ENCODE measurements around the gene CAMK1D. TPM values are rescaled to one million over a fixed set of nuclear protein-coding genes. Genes with fewer than 3 reads are reported as not detected.

CAMK1D gene
- total and polyA plus RNA-seq, 8 donors, result 4.4 to 10.8 (median 4.8) TPM

DNA sequence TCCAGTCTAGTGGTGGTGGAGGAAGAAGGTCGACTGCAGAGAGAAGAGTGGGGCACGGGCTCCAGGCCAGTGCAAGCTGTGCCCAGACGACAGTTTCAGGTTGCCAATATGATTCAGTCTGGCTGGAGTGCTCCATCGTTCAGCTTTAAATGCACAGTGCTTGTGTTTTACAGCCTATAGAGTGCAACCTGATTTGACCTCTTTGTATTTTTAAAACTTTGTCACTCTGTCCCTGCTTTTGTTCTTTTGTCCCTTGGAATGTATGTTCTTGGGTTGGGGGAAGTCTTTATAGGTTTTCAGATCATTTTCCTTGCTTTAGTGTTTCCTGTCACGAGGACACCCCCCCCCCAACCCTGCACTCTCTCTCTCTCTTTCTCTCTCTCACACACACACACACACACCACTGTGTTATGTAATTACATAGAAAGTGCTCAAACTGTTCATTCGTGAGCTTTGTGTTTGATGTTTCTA, 198.0 kb downstream of the CAMK1D start:
- intact Hi-C loops (cut with DNase I), result no loop called here
- no peak for DNase-seq

GRCh38 chr10:12549297-12549696, 199.9 kb downstream of the CAMK1D start:
- Histone ChIP-seq H3K4me3 (no peak overlapping the region), H3K9me3 (no peaks in the 10 kb centered on the region), H3K36me3 (no peaks in the 10 kb centered on the region), H3K27me3 (peaks cover 0 to 7% of the 10 kb centered on the region in 2 donors), H3K4me1 (no peaks in the 10 kb centered on the region), H3K27ac (no peak overlapping the region)
- DNase-seq (no peak), ATAC-seq (no peak)
- TF ChIP-seq CTCF (IDR thresholded peaks at IDR 0.05), result no peak
- intact Hi-C loops (cut with DNase I), result no loop called here

More for the DNA sequence above, 198.0 kb downstream of the CAMK1D start:
- H3K4me3 ChIP-seq, result no peak overlapping the region
- H3K9me3 ChIP-seq, result no peaks in the 10 kb centered on the region
- no peak overlapping the region for H3K27ac ChIP-seq
- ATAC-seq, result no peak
- TF ChIP-seq CTCF (IDR thresholded peaks at IDR 0.05), result no peak
- H3K36me3 ChIP-seq, result no peaks in the 10 kb centered on the region
- H3K27me3 ChIP-seq, result no peaks in the 10 kb centered on the region
- H3K4me1 ChIP-seq, result no peaks in the 10 kb centered on the region

DNA sequence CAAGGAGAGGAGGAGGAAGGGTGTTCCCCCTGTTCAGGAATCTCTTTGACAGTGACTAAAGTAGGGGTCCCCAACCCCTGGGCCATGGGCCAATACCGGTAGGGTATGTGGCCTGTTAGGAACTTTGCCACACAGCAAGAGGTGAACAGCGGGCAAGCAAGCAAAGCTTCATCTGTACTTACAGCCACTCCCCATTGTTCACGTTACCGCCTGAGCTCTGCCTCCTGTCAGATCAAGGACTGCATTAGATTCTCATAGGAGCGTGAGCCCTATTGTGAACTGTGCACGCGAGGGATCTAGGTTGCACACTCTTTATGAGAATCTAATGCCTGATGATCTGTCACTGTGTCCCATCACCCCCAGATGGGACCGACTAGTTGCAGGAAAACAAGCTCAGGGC, 201.6 kb downstream of the CAMK1D start:
- DNase-seq, result no peak
- intact Hi-C loops (cut with DNase I), result no loop called here
- H3K36me3 ChIP-seq, result no peaks in the 10 kb centered on the region
- no peak overlapping the region for H3K27ac ChIP-seq
- no peaks in the 10 kb centered on the region for H3K4me1 ChIP-seq
- peaks cover 0 to 7% of the 10 kb centered on the region in 2 donors for H3K27me3 ChIP-seq
- no peak for ATAC-seq
- no peaks in the 10 kb centered on the region for H3K9me3 ChIP-seq
- H3K4me3 ChIP-seq, result no peak overlapping the region
- no peak for TF ChIP-seq CTCF (IDR thresholded peaks at IDR 0.05)

- DNase-seq (no peak), ATAC-seq (no peak)
- Histone ChIP-seq H3K27ac (no peak overlapping the region), H3K27me3 (peaks cover 0 to 7% of the 10 kb centered on the region in 2 donors), H3K4me1 (no peaks in the 10 kb centered on the region), H3K9me3 (no peaks in the 10 kb centered on the region), H3K36me3 (no peaks in the 10 kb centered on the region), H3K4me3 (no peak overlapping the region)
- intact Hi-C loops (cut with DNase I), result no loop called here
- TF ChIP-seq CTCF (IDR thresholded peaks at IDR 0.05), result no peak
Measured at GRCh38 chr10:12556039-12556438, 206.7 kb downstream of the CAMK1D start.

DNA sequence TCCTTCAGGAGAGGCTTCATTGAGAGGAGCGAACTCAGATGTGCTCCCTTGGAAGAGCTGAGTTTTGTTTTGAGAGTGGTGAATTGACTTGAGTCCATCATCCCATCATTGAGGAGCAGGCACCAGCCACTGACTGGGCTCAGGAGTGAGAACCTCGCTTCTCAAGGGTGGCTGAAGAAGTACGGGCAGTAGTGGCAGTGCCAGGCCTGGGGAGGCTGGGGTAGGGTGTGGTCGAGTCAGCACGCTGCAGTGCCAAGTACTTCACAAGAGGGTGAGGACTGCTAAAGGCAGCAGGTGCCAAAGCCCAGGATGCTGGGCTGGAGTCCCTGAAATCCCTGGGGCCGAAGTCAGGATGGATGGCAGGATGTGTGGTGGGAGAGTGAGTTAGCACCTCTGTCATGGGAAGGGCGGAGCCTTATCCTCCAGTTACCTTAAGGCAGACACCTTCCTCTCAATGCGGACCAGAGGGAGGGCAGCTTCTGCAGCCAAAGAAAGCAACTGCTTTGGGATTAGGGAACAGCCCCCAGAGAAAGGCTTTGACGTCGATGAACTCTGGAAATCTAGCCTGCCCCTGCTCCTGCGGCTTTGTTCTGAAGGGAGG, 210.3 kb downstream of the CAMK1D start:
- no peak overlapping the region for H3K27ac ChIP-seq
- H3K27me3 ChIP-seq, result no peaks in the 10 kb centered on the region
- H3K4me1 ChIP-seq, result no peaks in the 10 kb centered on the region
- no peak overlapping the region for H3K4me3 ChIP-seq
- H3K9me3 ChIP-seq, result no peaks in the 10 kb centered on the region
- DNase-seq (no peak), ATAC-seq (peak; percentile 73)
- intact Hi-C loops (cut with DNase I), result no loop called here
- no peaks in the 10 kb centered on the region for H3K36me3 ChIP-seq
- no peak for TF ChIP-seq CTCF (IDR thresholded peaks at IDR 0.05)

Data from left lung (tissue), 10 donors.